PC-3 (cell line): ENCODE data around the gene OBP2A.
"Not testable (repeated sequence)": the region's sequence is repeated elsewhere in the genome, so short reads cannot be mapped to it uniquely, and the experiment has no call there.

Experiments used
- CTCF ChIP-seq: fragments of 300-600 bp; sonication (generic); conservative IDR thresholded peaks from 2 replicates; pipeline ENCODE4 v1.5.1; 2017; ENCODE audit warnings: antibody characterized with exemption, low read depth, mild to moderate bottlenecking, low read length
- EZH2 ChIP-seq: fragments of 300-600 bp; sonication (generic); IDR thresholded peaks from one replicate; pipeline ENCODE4 v1.6.1; 2017; ENCODE audit warnings: antibody characterized with exemption, mild to moderate bottlenecking, low read length; ENCODE audit not compliant: unreplicated experiment

- not testable (repeated sequence) for TF ChIP-seq CTCF, EZH2
Measured at GRCh38 chr9:135545646-135546176, at the start of gene OBP2A.
